Measurements from ENCODE around the gene PPP1R9B. TPM values are rescaled to one million over a fixed set of nuclear protein-coding genes. Genes with fewer than 3 reads are reported as not detected.

Gene PPP1R9B
- total RNA-seq, 1 donor from 2014 or later = 68.9 TPM

Other genes with a start within 250 kb of the PPP1R9B start
- gene DLX4, start 181.5 kb downstream of the PPP1R9B start, total RNA-seq = not detected
- not detected for gene DLX3, start 155.5 kb downstream of the PPP1R9B start, total RNA-seq
- 20.0 TPM for gene ITGA3, start 94.6 kb downstream of the PPP1R9B start, total RNA-seq
- 11.8 TPM for gene PDK2, start 55.3 kb downstream of the PPP1R9B start, total RNA-seq
- 21.2 TPM for gene SAMD14, start 20.5 kb downstream of the PPP1R9B start, total RNA-seq
- gene SGCA, start 15.3 kb upstream of the PPP1R9B start, total RNA-seq = not detected
- gene COL1A1, start 51.0 kb upstream of the PPP1R9B start, total RNA-seq = 26.1 TPM
- not detected for gene TMEM92, start 123.8 kb upstream of the PPP1R9B start, total RNA-seq
- 9.0 TPM for gene XYLT2, start 195.4 kb upstream of the PPP1R9B start, total RNA-seq
- 38.7 TPM for gene MRPL27, start 222.5 kb upstream of the PPP1R9B start, total RNA-seq
- 1.2 TPM for gene EME1, start 222.6 kb upstream of the PPP1R9B start, total RNA-seq
- gene LRRC59, start 246.8 kb upstream of the PPP1R9B start, total RNA-seq = 38.7 TPM

All from frontal cortex (tissue), 1 donor.